ENCODE data around the gene JCAD.

The JCAD gene

GRCh38 chr10:30072068-30072467 lies 12.7 kb upstream of the JCAD start:
- no peak for DNase-seq

DNA sequence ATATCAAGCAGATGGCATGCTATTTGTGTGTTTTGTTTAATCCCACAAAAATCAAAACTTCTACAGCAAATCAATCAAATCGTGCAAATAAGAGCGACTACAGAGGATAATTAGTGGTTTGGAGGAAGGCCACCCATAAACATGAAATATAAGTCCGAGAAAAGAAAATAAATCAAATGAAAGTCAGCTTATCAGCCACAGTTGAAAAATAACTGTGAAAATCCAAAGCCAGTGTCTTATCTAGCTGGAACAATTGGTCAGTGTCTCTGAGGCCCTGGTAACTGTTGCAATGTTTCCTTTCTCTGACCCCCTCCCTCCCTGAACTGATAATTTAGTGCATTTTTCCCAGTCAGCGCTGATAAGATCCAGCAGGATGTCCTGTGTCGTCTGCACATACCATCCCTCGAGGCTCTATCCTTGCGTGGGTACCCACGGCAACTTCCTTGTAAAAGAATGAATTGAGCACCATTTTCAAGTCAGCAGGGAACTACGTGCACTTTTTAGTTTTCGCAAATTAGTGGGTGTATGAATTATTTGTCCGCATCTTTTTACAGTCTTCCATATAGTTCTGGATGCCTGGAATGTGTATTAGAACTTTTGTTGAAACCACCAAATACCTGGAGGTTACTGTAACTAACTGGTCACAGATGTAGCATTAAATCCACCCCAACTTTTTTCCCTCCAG lies 10.8 kb upstream of the JCAD start:
- no peak for DNase-seq

DNA sequence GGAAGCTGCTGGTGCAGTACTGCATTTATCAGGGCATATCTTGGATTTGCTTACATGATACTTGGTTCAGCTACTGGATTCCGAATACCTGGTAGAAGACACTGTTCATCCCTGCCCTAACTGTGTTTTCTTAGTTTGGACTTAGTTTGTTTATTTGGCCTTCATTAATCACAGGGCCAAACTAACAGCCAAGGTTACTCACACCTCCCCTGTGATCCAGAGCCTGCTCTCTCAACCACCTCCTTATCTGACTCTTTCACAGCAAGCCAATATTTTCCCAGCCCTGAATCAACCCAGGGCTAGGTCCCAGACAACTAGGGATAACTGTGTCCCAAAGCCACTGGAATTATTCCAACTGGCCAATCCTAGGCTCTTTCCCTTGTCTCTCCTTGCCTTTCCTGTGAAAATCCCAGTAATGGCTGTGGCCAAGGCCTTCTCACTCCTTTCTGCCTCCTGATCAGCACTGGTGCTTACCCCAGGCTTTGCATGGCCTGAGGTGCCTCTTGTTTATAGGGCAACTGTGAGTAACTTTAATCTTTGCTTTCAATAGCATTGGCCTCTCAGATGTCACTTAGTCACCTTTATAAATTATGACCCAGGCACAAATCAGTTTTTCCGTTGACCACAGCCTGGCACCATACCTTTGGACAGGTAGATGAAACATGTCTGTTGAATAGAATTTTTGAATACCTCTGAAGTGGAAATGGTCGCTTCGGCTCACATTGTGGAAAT lies 9.3 kb upstream of the JCAD start:
- DNase-seq, result no peak

- DNase-seq, result no peak
Observed at GRCh38 chr10:30063099-30063498, 3.7 kb upstream of the JCAD start.

- no peak for DNase-seq
Observed at GRCh38 chr10:30062582-30062981, 3.2 kb upstream of the JCAD start.

DNA sequence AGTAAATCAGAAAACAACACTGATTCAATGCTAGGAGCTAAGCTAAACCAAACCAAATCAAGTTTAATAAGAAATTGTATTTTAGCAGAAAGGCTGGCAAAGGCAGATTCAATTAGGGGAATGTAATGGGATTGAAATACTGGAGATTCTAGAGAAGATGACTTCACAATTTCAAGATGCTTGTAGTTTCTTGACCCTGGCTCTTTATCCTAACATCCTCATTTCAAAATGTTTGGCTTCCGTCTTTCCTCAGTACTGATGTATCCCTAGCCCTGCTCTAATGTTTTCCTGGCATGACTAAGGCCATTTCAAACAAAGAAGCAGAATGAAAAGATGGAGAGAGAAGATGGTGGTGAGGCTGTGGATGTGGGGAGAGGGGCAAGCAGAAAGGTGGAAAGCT lies 2.7 kb upstream of the JCAD start:
- DNase-seq, result no peak

DNA sequence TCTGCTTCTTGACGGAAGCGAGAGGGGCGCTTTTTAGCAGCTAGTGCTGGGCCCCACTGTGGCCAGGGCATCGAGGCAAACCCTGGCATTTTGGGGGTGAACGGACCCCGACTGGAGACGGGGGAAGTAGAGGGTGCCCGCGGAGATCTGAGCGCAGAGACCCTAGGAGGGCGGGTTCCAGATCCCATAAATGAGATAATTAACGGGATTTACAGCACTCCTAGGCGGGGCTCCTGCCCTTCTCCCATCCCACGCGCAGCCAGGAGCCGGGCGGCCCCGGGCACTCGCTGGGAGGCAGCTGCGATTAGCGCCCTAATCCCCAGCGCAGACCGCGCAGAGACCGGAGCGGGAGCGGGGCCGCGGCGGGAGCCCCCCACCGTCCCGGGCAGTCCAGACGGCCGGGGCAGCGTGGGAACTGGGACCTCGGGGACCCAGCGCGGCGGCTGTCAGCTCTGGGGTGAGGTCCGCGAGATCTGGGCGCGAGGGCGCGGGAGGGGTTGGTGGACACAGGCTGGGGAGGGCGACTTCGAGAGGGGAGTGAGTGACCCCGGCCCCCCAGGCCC lies 735 bp downstream of the JCAD start:
- no peak for DNase-seq

- no peak for DNase-seq
Observed at GRCh38 chr10:30057894-30058556, 1.4 kb downstream of the JCAD start.

DNA sequence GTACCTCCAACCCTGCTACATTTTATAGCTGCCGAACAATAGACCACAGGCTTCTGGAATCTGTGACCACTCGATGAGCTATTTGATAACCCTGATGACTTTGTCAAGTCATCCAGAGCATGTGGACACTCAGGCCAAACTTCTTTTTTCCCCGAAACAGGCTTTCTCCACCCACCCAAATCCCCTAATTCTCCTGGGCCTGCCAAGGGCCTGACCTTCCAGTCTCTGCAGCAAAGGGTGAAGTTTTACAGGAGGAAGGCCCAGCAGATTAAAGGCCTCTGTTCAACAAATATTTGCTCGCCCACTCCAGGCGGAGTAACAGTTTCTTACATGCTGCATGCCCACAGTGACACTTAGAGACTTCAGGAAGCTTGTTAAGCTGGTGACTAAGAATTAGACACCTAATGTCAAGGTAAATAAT lies 2.0 kb downstream of the JCAD start:
- no peak for DNase-seq

DNA sequence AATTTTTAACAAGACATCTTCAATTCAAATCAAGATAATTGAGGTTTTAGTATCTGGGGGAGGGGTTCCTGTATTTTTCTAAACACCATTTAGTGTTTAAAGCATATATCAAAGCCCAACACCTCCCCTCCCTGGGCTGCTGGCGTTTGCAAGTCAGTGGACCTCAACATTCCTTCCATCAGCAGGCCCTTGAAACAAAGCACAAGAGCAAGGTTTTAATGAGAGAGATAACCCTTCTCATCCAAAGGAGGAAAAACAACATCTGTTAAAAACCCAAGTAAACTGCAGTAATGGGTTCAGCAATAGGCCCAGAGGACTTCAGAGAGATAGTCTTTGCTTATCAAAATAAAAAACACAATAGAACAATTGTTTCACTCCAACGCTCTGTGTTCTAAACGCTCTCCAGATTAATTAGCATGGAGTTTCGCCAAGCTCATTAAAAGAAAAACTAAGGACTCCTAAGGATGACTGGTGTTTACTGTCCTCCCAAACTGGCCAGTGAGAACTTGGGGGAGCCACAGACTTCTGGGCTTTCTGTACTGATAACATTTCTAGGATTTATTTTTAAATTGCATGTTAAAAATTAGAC lies 2.5 kb downstream of the JCAD start:
- DNase-seq, result no peak

DNA sequence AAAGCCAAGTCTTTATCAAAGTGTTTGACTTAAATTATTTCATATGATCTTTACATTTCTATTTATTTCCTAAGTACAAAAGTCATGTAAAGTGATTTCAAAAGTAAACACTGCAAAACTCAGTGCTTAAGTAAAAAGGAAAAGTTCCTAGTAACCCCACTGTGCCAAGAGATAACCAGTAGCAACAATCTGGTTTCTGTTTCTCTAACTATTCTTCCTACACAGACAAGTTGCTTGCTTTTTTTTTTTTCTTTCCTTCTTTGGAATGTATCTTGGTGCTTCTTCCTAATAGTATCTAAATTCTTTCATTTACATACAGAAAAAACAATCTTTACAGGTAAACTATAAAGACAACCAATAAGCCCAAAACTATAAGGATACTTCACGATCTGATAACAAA lies 3.1 kb downstream of the JCAD start:
- DNase-seq, result no peak

- no peak for DNase-seq
Observed at GRCh38 chr10:30055226-30055662, 4.1 kb downstream of the JCAD start.

DNA sequence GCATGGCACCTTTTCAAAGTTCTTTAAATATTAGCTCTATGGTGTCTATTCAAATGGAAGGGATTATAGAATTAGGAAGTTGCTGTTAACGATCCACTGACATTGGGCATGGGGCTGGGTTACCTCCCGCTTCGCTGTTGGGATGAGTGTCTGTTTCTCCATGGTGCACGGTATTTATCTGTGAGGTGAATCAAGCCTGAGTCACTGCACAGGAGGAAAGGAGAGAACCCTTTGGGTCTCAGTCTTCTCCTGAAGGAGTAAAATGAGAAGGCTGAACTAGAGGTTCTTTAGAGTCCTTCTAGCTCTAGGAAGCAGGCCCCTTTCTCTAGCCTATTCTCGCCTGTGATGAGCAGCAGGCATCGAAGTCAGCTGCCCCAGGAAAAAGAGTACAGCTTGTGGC lies 7.3 kb downstream of the JCAD start:
- DNase-seq, result no peak

- no peak for DNase-seq
Observed at GRCh38 chr10:30051220-30051619, 8.2 kb downstream of the JCAD start.

- DNase-seq, result no peak
Observed at GRCh38 chr10:30050411-30050810, 9.0 kb downstream of the JCAD start.

- DNase-seq, result no peak
Observed at GRCh38 chr10:30048768-30049517, 10.4 kb downstream of the JCAD start.

DNA sequence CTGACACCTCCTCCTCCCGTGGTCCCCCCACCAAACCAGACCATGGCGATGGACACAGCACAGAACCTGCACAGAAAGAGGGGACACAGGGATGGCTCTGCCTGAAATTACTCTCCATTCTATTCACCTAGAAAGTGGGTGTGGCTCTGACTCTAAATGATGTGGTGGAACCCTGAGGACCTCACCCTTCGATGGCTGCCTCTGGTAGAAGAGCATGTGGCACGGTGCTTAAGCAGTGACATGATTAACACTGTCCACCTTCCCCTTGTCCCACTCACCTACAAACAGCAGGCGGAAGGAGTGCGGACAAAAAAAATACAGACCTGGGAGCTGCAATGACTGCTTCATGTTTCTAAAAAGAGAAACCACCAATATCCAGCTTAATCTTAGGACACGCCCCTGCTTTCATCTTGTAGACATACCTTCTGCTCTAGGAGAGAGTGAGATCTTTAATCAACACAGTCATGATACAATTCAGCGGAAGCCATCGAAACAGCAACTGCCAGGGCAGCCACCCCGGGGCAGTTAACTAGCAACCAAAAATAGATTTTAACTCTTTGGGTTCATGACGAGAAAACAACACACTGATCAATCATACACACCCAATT lies 11.4 kb downstream of the JCAD start:
- DNase-seq, result no peak

DNA sequence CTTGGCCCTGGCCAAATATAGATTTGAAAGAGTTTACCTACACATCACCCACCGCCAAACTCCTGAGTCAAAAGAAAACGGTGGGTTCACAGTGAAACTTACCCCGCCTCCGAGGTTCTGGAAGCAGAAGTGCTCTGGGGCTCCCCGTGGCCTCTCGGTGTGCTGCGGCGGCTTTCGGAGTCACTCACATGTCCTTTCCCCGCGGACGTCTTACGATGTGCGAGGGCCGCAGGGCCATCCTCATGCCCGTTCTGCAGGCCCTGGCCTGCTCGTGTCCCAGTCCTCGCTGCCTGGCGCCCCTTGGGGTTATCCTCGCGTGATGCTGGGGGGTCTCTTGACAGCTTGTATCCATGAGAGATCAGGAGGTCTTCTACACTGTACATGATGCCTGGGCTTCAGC lies 12.0 kb downstream of the JCAD start:
- DNase-seq, result no peak

DNA sequence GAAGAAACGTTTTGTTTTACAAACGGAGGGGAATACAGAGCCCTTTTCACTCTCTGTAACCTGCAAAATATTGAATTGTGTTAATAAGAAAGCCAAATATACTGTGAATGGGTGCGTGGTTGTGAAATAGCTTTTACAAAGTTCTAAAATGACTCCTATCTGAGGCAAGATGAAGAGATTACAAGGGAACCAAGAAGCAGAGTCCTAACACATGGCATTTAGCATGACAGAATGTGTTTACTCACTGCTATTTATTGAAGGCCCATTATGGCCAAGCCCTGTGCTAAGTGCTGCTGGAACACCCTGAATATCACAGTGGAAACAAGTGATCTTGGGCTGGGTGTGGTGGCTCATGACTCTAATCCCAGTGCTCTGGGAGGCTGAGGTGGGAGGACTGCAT lies 12.9 kb downstream of the JCAD start:
- DNase-seq, result no peak

DNA sequence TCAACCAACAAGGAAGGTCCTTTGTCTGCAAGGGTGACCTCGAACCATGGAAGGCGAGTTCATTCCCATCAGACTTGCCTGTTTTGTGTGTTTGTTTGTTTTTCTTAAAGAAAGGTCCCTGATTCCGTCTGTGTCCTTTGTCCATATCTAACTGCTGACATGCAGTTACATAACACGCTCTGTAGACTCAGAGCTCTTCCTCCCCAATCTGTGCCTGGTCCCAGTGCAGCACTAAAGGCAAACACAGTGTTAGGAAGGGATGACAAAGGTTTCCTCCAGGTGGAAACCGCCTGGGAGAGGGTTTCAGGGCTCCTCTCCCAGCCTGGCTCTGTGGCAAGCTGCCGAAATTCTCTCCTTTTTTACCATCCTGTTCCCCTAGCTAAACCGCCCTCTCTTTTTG lies 13.4 kb downstream of the JCAD start:
- no peak for DNase-seq

- DNase-seq, result no peak
Observed at GRCh38 chr10:30043476-30044270, 15.7 kb downstream of the JCAD start.

Data from effector CD4-positive, alpha-beta T cell (primary cell).